ENCODE results near the gene CHRNA5. TPM values are rescaled to one million over a fixed set of nuclear protein-coding genes. Genes with fewer than 3 reads are reported as not detected.

The CHRNA5 gene
- total RNA-seq, 2 donors from 2014 or later = 1.9 to 2.0 TPM

GRCh38 chr15:78614021-78614420 is 48.7 kb downstream of the CHRNA5 start:
- H3K27me3 ChIP-seq (replicated peaks; ENCODE audit: insufficient read depth) = no peaks in the 10 kb centered on the region
- H3K4me1 ChIP-seq (replicated peaks) = no peaks in the 10 kb centered on the region
- H3K9me3 ChIP-seq = no peaks in the 10 kb centered on the region
- intact Hi-C loops (cut with DNase I) = no loop called here
- H3K36me3 ChIP-seq = no peaks in the 10 kb centered on the region
- WGBS = 45% methylated on average over 3 of the region's 3 CpGs
- no peak overlapping the region for H3K27ac ChIP-seq
- no peak overlapping the region for H3K4me3 ChIP-seq
- TF ChIP-seq CTCF (IDR thresholded peaks at IDR 0.05) (no peak), POLR2AphosphoS5 (IDR thresholded peaks at IDR 0.05) (no peak), POLR2A (IDR thresholded peaks at IDR 0.05) (no peak)
- no peak for DNase-seq (ENCODE audit: low spot score)

- H3K36me3 ChIP-seq = no peaks in the 10 kb centered on the region
- no peak for TF ChIP-seq POLR2A (IDR thresholded peaks at IDR 0.05)
- no peak for TF ChIP-seq CTCF (IDR thresholded peaks at IDR 0.05)
- no peak for TF ChIP-seq POLR2AphosphoS5 (IDR thresholded peaks at IDR 0.05)
- intact Hi-C loops (cut with DNase I) = no loop called here
- no peak for DNase-seq (ENCODE audit: low spot score)
- no peak overlapping the region for H3K4me3 ChIP-seq
- H3K9me3 ChIP-seq = no peaks in the 10 kb centered on the region
- peaks cover 2% of the 10 kb centered on the region for H3K27me3 ChIP-seq (replicated peaks; ENCODE audit: insufficient read depth)
- 91% methylated on average over 2 of the region's 3 CpGs for WGBS
- no peaks in the 10 kb centered on the region for H3K4me1 ChIP-seq (replicated peaks)
- H3K27ac ChIP-seq = no peak overlapping the region
These were observed 49.9 kb downstream of the CHRNA5 start for GRCh38 chr15:78615151-78615589.

GRCh38 chr15:78616506-78616905 is 51.2 kb downstream of the CHRNA5 start:
- TF ChIP-seq CTCF (IDR thresholded peaks at IDR 0.05) (no peak), POLR2A (IDR thresholded peaks at IDR 0.05) (no peak), POLR2AphosphoS5 (IDR thresholded peaks at IDR 0.05) (no peak)
- no peaks in the 10 kb centered on the region for H3K36me3 ChIP-seq
- 71% methylated on average over 2 of the region's 2 CpGs for WGBS
- H3K4me1 ChIP-seq (replicated peaks) = no peaks in the 10 kb centered on the region
- H3K27me3 ChIP-seq (replicated peaks; ENCODE audit: insufficient read depth) = peaks cover 2% of the 10 kb centered on the region
- DNase-seq (ENCODE audit: low spot score) = no peak
- H3K4me3 ChIP-seq = no peak overlapping the region
- H3K9me3 ChIP-seq = no peaks in the 10 kb centered on the region
- intact Hi-C loops (cut with DNase I) = no loop called here
- H3K27ac ChIP-seq = no peak overlapping the region

- no peaks in the 10 kb centered on the region for H3K9me3 ChIP-seq
- H3K4me3 ChIP-seq = no peak overlapping the region
- no peaks in the 10 kb centered on the region for H3K4me1 ChIP-seq (replicated peaks)
- H3K27me3 ChIP-seq (replicated peaks; ENCODE audit: insufficient read depth) = peaks cover 2% of the 10 kb centered on the region
- no peaks in the 10 kb centered on the region for H3K36me3 ChIP-seq
- no peak overlapping the region for H3K27ac ChIP-seq
- WGBS = 73% methylated on average over 7 of the region's 7 CpGs
- no peak for TF ChIP-seq CTCF (IDR thresholded peaks at IDR 0.05)
- TF ChIP-seq POLR2AphosphoS5 (IDR thresholded peaks at IDR 0.05) = no peak
- TF ChIP-seq POLR2A (IDR thresholded peaks at IDR 0.05) = no peak
- intact Hi-C loops (cut with DNase I) = no loop called here
- no peak for DNase-seq (ENCODE audit: low spot score)
These were observed 51.8 kb downstream of the CHRNA5 start for GRCh38 chr15:78617076-78617475.

- intact Hi-C loops (cut with DNase I) = no loop called here
- no peaks in the 10 kb centered on the region for H3K36me3 ChIP-seq
- TF ChIP-seq POLR2A (IDR thresholded peaks at IDR 0.05) (no peak), POLR2AphosphoS5 (IDR thresholded peaks at IDR 0.05) (no peak), CTCF (IDR thresholded peaks at IDR 0.05) (no peak)
- DNase-seq (ENCODE audit: low spot score) = no peak
- no peak overlapping the region for H3K4me3 ChIP-seq
- no peaks in the 10 kb centered on the region for H3K9me3 ChIP-seq
- no peak overlapping the region for H3K27ac ChIP-seq
- H3K27me3 ChIP-seq (replicated peaks; ENCODE audit: insufficient read depth) = peaks cover 2% of the 10 kb centered on the region
- H3K4me1 ChIP-seq (replicated peaks) = no peaks in the 10 kb centered on the region
- 68% methylated on average over 5 of the region's 5 CpGs for WGBS
These were observed 52.2 kb downstream of the CHRNA5 start for GRCh38 chr15:78617516-78617915.
